Esophagus squamous epithelium (tissue), 4 donors: ENCODE measurements around the gene RABGAP1L.

Source experiments
- POLR2A ChIP-seq, 4 donors: fragments of 450-650 bp; IDR thresholded peaks; one replicate each; pipeline ENCODE4 v1.6.1; 2017; ENCODE audit warnings: antibody characterized with exemption in 4 of 4, mild to moderate bottlenecking in 4 of 4, moderate library complexity in 3 of 4
- TF ChIP-seq, protein P1 (sequence below), 6 experiments: fragments of 450-650 bp in 4 of 6; fragments of 200-600 bp in 2 of 6; sonication (generic) in 2 of 6; IDR thresholded peaks; one replicate each; pipeline ENCODE4 v1.5.1; 2016 to 2019; ENCODE audit warnings: antibody characterized with exemption in 6 of 6, mild to moderate bottlenecking in 4 of 6, moderate library complexity in 4 of 6

- TF ChIP-seq POLR2A (IDR thresholded peaks at IDR 0.05): no peak
- TF ChIP-seq, protein P1, sequence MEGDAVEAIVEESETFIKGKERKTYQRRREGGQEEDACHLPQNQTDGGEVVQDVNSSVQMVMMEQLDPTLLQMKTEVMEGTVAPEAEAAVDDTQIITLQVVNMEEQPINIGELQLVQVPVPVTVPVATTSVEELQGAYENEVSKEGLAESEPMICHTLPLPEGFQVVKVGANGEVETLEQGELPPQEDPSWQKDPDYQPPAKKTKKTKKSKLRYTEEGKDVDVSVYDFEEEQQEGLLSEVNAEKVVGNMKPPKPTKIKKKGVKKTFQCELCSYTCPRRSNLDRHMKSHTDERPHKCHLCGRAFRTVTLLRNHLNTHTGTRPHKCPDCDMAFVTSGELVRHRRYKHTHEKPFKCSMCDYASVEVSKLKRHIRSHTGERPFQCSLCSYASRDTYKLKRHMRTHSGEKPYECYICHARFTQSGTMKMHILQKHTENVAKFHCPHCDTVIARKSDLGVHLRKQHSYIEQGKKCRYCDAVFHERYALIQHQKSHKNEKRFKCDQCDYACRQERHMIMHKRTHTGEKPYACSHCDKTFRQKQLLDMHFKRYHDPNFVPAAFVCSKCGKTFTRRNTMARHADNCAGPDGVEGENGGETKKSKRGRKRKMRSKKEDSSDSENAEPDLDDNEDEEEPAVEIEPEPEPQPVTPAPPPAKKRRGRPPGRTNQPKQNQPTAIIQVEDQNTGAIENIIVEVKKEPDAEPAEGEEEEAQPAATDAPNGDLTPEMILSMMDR (IDR thresholded peaks at IDR 0.05): no peak
These were observed 732.7 kb downstream of the RABGAP1L start for GRCh38 chr1:174892016-174892415.
